Stromal cell of bone marrow (primary cell): ENCODE results near the gene GLRX5.
"Not testable (repeated sequence)": the region's sequence is repeated elsewhere in the genome, so short reads cannot be mapped to it uniquely, and the experiment has no call there.

Experiments
- DNase-seq: peaks from one replicate; pipeline ENCODE4 v3.0.0-alpha.2; 2012; ENCODE audit warnings: low read depth

Gene GLRX5

GRCh38 chr14:95559203-95559602, 24.4 kb downstream of the GLRX5 start:
- DNase-seq = no peak

GRCh38 chr14:95561001-95561412, 26.2 kb downstream of the GLRX5 start:
- DNase-seq = peak; percentile 41

GRCh38 chr14:95562892-95563685, 28.2 kb downstream of the GLRX5 start:
- peak; percentile 14 for DNase-seq

GRCh38 chr14:95564060-95564459, 29.2 kb downstream of the GLRX5 start:
- peak; percentile 29 for DNase-seq

GRCh38 chr14:95569440-95569839, 34.6 kb downstream of the GLRX5 start:
- DNase-seq = no peak

- DNase-seq = no peak
Measured at GRCh38 chr14:95573313-95573712, 38.5 kb downstream of the GLRX5 start.

- no peak for DNase-seq
Measured at GRCh38 chr14:95575840-95576473, 41.1 kb downstream of the GLRX5 start.

- no peak for DNase-seq
Measured at GRCh38 chr14:95577067-95577800, 42.4 kb downstream of the GLRX5 start.

GRCh38 chr14:95577870-95578269, 43.0 kb downstream of the GLRX5 start:
- no peak for DNase-seq

- not testable (repeated sequence) for DNase-seq
Measured at GRCh38 chr14:95583836-95584617, 49.2 kb downstream of the GLRX5 start.

- DNase-seq = no peak
Measured at GRCh38 chr14:95585953-95586620, 51.2 kb downstream of the GLRX5 start.

- not testable (repeated sequence) for DNase-seq
Measured at GRCh38 chr14:95591182-95591581, 56.3 kb downstream of the GLRX5 start.
